Activated CD8-positive, alpha-beta memory T cell treated with anti-CD3 and anti-CD28 coated beads, Interleukin-2, amount 50 U/mL, for 24 hours (primary cell): ENCODE results near the gene ULK2.
"Not testable (repeated sequence)": the region's sequence is repeated elsewhere in the genome, so short reads cannot be mapped to it uniquely, and the experiment has no call there.

Source experiments
- DNase-seq: peaks from one replicate; pipeline ENCODE4 v3.0.0-alpha.2; 2020; ENCODE audit errors: extremely low read depth

ULK2 gene

GRCh38 chr17:19865021-19865420 is 2.7 kb downstream of the ULK2 start:
- no peak for DNase-seq

GRCh38 chr17:19860647-19861177 is 7.0 kb downstream of the ULK2 start:
- DNase-seq = not testable (repeated sequence)

GRCh38 chr17:19857640-19858039 is 10.1 kb downstream of the ULK2 start:
- no peak for DNase-seq

GRCh38 chr17:19833914-19834313 is 33.8 kb downstream of the ULK2 start:
- DNase-seq = no peak

GRCh38 chr17:19830061-19830460 is 37.7 kb downstream of the ULK2 start:
- DNase-seq = no peak

GRCh38 chr17:19812407-19812806 is 55.3 kb downstream of the ULK2 start:
- no peak for DNase-seq

GRCh38 chr17:19805006-19805405 is 62.7 kb downstream of the ULK2 start:
- DNase-seq = no peak

- no peak for DNase-seq
These were observed 67.2 kb downstream of the ULK2 start for GRCh38 chr17:19800571-19800970.

- no peak for DNase-seq
These were observed 67.9 kb downstream of the ULK2 start for GRCh38 chr17:19799796-19800195.

GRCh38 chr17:19796457-19796856 is 71.3 kb downstream of the ULK2 start:
- DNase-seq = no peak

- DNase-seq = no peak
These were observed 75.7 kb downstream of the ULK2 start for GRCh38 chr17:19791918-19792550.

GRCh38 chr17:19787733-19788357 is 79.9 kb downstream of the ULK2 start:
- DNase-seq = no peak

- DNase-seq = no peak
These were observed 81.9 kb downstream of the ULK2 start for GRCh38 chr17:19785854-19786253.

- DNase-seq = no peak
These were observed 86.0 kb downstream of the ULK2 start for GRCh38 chr17:19781488-19782458.

- no peak for DNase-seq
These were observed 86.9 kb downstream of the ULK2 start for GRCh38 chr17:19780846-19781245.

- no peak for DNase-seq
These were observed 94.2 kb downstream of the ULK2 start for GRCh38 chr17:19773534-19773933.

GRCh38 chr17:19771971-19772630 is 95.6 kb downstream of the ULK2 start:
- DNase-seq = no peak

- DNase-seq = no peak
These were observed 96.6 kb downstream of the ULK2 start for GRCh38 chr17:19770985-19771735.

GRCh38 chr17:19769946-19770652 is 97.6 kb downstream of the ULK2 start:
- DNase-seq = no peak

- DNase-seq = no peak
These were observed 99.5 kb downstream of the ULK2 start for GRCh38 chr17:19768046-19768782.
